GM06990 (cell line): ENCODE measurements around the gene INO80C.

Experiments used
- DNase-seq: peaks from one replicate; pipeline ENCODE4 v3.0.0-alpha.2; 2011; ENCODE audit not compliant: insufficient read length; ENCODE audit errors: extremely low read depth
- H3K27me3 ChIP-seq: replicated peaks from 2 replicates; pipeline ENCODE4 v1.6.0; 2011; ENCODE audit warnings: low read length; ENCODE audit not compliant: control insufficient read depth, insufficient read depth
- H3K36me3 ChIP-seq: 2 replicates; pipeline ENCODE4 v1.5.1; 2011; ENCODE audit warnings: low read length; ENCODE audit not compliant: control insufficient read depth, insufficient read depth
- H3K4me3 ChIP-seq: replicated peaks from 2 replicates; pipeline ENCODE4 v1.5.1; 2011; ENCODE audit warnings: low read depth, mild to moderate bottlenecking, control low read depth, low read length
- CTCF ChIP-seq: IDR thresholded peaks from 2 replicates; pipeline ENCODE4 v1.5.1; 2011; ENCODE audit warnings: low read length, control low read depth, mild to moderate bottlenecking, inconsistent platforms; ENCODE audit not compliant: insufficient read depth, poor library complexity, severe bottlenecking

INO80C gene

DNA sequence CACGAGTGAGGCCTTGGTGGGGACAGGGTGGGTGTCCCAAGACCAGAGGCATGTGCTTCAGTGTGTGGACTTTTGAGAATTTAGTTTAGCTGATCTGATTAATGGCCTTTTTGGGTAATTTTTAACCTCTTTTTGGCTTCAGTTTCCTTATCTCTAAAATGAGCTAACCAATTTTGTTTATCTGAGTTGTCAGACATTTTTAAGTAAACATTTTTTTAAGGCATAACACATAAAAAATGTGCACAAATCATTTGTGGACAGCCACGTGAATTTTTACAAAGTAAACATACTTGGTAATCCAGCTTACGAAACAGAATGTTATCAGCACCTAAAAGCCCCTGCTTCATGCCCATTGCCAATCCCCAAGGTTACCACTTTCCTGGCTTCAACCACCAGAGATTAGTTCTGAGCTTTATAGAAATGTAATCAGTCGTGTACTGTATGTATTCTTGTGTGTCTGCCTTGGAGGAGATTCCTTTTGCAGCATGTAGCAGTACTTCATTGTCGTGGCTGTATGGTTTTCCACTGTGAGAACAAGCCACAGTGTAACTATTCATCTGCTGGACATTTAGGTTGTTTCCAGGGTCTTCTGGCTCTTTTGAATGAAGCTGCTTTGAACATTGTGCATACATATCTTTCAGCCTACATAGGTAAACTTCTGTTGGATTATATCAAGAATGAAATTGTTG, 8.4 kb upstream of the INO80C start:
- no peak for DNase-seq
- Histone ChIP-seq H3K36me3 (no peaks in the 10 kb centered on the region), H3K27me3 (no peaks in the 10 kb centered on the region; the same call in 1 of the 2 replicates), H3K4me3 (no peak overlapping the region)
- no peak for TF ChIP-seq CTCF

DNA sequence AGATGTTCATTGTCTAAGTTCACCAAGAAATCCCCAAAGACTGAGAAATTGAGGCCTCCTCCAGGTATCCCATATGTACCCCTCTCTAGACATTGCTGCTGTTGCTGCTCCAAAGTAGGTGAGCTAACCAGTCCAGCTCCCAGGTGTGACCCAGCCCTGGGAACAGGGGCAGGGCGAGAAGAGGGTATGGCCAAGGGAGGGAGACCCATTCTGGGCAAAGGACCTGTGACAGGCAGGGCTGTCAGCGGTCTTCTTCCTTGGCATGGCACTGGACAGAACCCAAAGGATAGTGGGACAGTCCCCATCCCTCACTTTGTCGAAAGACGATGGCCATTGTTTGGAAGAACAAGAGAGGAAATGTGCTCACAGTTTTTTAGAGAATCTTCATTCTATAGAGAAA, 7.2 kb upstream of the INO80C start:
- Histone ChIP-seq H3K36me3 (no peaks in the 10 kb centered on the region), H3K4me3 (no peak overlapping the region), H3K27me3 (no peaks in the 10 kb centered on the region; the same call in 1 of the 2 replicates)
- no peak for TF ChIP-seq CTCF
- no peak for DNase-seq

DNA sequence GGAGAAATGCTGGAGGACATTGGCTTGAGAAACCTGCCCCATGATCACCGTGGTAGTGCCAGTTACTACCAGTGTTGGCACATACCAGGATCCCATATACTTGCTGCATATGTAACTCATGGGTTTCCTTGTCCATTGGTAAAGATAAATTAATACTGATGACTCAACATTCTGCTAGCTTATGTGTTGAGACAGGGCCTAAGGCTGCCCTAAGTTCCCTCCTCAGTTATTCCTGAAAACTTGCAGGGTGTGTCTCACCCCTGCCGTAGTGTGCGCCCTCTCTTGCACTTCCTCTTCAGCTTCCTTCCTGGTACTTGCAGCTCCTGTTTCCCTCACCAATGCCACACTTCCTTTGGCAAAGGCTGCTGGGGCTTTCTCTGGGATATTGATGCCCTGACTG, 4.3 kb upstream of the INO80C start:
- H3K4me3 ChIP-seq: no peak overlapping the region
- TF ChIP-seq CTCF: no peak
- H3K27me3 ChIP-seq: no peaks in the 10 kb centered on the region
- DNase-seq: no peak
- H3K36me3 ChIP-seq: no peaks in the 10 kb centered on the region

- no peak for TF ChIP-seq CTCF
- no peak for DNase-seq
- no peaks in the 10 kb centered on the region for H3K27me3 ChIP-seq
- H3K4me3 ChIP-seq: no peak overlapping the region
- no peaks in the 10 kb centered on the region for H3K36me3 ChIP-seq
Observed at GRCh38 chr18:35501369-35501768, 3.6 kb upstream of the INO80C start.

DNA sequence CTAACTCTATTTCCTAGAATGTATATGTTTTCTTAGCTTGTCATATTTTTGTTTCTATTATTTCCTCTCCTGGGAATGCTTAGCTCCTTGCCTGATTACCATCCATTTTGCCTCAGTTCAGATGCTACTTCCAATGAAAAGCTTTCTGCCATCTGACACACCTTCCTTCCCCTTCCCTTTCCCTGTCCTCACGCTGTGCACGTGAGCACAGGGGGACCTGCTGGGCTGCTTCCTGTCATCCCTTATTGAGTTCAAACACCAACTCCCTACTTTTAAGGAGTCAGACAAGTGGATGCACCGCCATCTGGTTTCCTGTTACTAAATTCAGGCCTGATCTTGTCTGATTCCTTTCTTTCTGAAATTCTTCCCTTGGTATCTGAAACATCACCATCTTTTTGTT, 2.4 kb upstream of the INO80C start:
- Histone ChIP-seq H3K36me3 (no peaks in the 10 kb centered on the region), H3K4me3 (no peak overlapping the region), H3K27me3 (no peaks in the 10 kb centered on the region)
- no peak for DNase-seq
- TF ChIP-seq CTCF: no peak

GRCh38 chr18:35497027-35497369, 762 bp downstream of the INO80C start:
- no peak for DNase-seq
- no peaks in the 10 kb centered on the region for H3K36me3 ChIP-seq
- no peak for TF ChIP-seq CTCF
- no peaks in the 10 kb centered on the region for H3K27me3 ChIP-seq
- peak overlapping the region; percentile 81 for H3K4me3 ChIP-seq
